ENCODE measurements around the gene BCS1L.
"Not testable (repeated sequence)": the region's sequence is repeated elsewhere in the genome, so short reads cannot be mapped to it uniquely, and the experiment has no call there.

BCS1L gene

DNA sequence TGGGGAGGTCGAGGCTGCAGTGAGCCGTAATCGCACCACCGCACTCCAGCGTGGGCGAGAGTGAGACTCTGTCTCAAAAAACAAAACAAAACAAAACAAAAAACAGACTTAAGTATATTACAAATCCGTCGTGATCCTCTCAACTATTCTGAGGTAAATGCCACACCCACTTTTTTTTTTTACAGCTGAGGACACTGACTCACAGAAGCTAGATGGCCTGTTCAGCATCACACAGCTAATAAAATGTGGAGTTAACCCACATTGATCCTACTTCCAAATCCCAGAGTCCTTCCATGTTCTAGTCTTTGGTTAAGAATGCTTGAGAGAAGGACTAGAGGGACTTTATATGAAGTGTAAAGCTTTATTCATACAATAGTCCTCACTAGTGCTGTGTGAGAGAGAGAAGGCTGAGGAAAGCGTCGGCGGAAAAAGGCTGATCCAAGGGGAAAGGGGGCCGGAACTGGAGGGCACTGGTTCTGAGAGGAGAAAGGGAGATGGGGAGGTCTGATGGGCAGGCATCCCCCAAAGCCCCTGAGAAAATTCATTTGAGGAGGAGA lies 11.7 kb downstream of the BCS1L start:
- Histone ChIP-seq H3K36me3 (ENCODE audit: insufficient read depth, low read length) (peaks cover 33% of the 10 kb centered on the region), H3K27me3 (ENCODE audit: insufficient read depth, low read length) (no peaks in the 10 kb centered on the region), H3K4me1 (ENCODE audit: insufficient read depth, low read length) (peaks cover 13% of the 10 kb centered on the region), H3K9me3 (ENCODE audit: low read length) (no peaks in the 10 kb centered on the region), H2AFZ (ENCODE audit: low read depth, low read length) (peak overlapping the region; percentile 56), H3K4me3 (ENCODE audit: low read length) (peak overlapping the region; percentile 95)

DNA sequence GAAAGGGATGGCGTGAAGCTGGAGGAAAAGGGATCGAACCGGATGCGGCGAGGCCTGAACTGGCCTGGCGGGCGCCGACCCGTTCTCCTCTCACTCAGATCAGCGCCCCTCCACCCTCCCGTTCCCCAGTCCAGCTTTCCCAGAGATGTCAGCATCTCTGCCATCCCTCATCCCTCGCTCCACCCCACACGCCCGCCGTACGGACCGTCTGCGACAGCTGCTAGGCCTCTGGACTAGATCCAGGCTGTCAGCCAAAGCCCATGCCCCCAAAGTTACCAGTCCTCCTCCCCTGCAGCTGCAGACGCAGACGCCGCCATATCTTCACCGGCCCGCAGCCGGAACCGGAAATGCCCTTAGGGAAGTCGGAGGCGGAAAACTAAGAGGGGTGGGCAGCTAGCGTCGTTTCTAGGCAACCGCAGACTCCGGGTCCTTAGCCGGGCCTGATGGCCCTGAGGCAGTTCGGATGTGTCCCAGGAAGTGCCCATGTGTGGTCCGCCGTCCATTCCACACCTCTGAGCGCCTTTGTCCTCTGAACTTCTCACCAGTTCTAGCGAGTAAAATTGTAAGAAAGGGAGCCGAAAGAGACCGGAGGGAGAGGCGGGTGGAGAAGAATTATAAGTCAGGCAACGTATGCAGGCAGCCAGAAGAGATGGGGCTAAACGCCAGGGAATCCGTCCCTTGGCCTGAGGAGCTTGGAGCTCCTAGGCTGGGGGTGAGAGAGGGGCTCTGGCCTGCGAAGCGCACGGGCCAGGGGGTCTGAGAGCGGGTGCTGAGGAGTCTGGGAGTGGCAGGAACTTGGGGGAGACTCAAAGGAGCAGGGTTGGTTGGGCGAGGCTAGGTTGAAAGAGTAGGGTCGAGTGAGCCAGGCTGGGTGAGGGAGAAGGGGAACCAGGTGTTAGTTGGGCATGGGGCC lies 12.4 kb downstream of the BCS1L start, which contains the start of the genes RNF25 and STK36:
RNF25 (minus strand) TSS at position 349 of the 913 bp plus-strand sequence; CDS start at position 317, 32 bp downstream.
STK36 (plus strand) TSS at position 433 of the 913 bp plus-strand sequence. CDS start 744 bp downstream, outside the sequence.
- Histone ChIP-seq H3K27me3 (ENCODE audit: insufficient read depth, low read length) (no peaks in the 10 kb centered on the region), H3K4me1 (ENCODE audit: insufficient read depth, low read length) (peaks cover 13% of the 10 kb centered on the region), H3K36me3 (ENCODE audit: insufficient read depth, low read length) (peaks cover 32% of the 10 kb centered on the region), H3K4me3 (ENCODE audit: low read length) (peak within 1 kb of the TSS; percentile 95), H3K9me3 (ENCODE audit: low read length) (no peaks in the 10 kb centered on the region), H2AFZ (ENCODE audit: low read depth, low read length) (peak within 1 kb of the TSS; percentile 56)

- Histone ChIP-seq H3K4me1 (ENCODE audit: insufficient read depth, low read length) (no peaks in the 10 kb centered on the region), H3K4me3 (ENCODE audit: low read length) (no peak overlapping the region), H3K27me3 (ENCODE audit: insufficient read depth, low read length) (no peaks in the 10 kb centered on the region), H3K36me3 (ENCODE audit: insufficient read depth, low read length) (peaks cover 51% of the 10 kb centered on the region), H3K9me3 (ENCODE audit: low read length) (no peaks in the 10 kb centered on the region), H2AFZ (ENCODE audit: low read depth, low read length) (no peak overlapping the region)
Measured at GRCh38 chr2:218679119-218679518, 19.6 kb downstream of the BCS1L start.

- no peak overlapping the region for H2AFZ ChIP-seq (ENCODE audit: low read depth, low read length)
- no peaks in the 10 kb centered on the region for H3K27me3 ChIP-seq (ENCODE audit: insufficient read depth, low read length)
- H3K36me3 ChIP-seq (ENCODE audit: insufficient read depth, low read length) = peaks cover 54% of the 10 kb centered on the region
- H3K9me3 ChIP-seq (ENCODE audit: low read length) = no peaks in the 10 kb centered on the region
- H3K4me1 ChIP-seq (ENCODE audit: insufficient read depth, low read length) = no peaks in the 10 kb centered on the region
- H3K4me3 ChIP-seq (ENCODE audit: low read length) = no peak overlapping the region
Measured at GRCh38 chr2:218680061-218680460, 20.6 kb downstream of the BCS1L start.

DNA sequence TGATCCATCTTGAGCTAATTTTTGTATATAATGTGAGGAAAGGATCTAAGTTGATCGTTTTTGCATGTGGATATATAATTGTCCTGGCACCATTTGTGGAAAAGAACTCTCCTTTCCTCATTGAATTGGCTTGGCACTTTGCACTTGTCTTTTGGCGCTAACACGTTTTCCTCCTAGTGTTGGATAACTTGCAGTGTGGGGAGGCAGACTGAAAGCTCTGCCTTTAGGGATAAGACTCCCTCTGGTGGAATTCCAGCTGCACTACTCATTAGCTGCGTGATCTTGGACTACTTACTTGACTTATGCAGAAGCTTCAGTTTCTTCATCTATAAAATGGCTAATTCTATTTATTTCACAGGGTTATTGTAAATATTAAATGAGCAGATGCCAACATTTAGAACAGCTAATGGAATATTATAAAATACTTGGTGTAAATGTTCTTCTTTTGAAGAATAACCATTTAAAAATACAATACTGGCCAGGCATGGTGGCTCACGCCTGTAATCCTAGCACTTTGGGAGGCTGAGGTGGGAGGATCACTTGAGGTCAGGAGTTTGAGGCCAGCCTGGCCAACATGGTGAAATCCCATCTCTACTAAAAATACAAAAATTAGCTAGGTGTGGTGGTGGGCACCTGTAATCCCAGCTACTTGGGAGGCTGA lies 28.0 kb downstream of the BCS1L start:
- H3K4me3 ChIP-seq (ENCODE audit: low read length); H3K27me3 ChIP-seq (ENCODE audit: insufficient read depth, low read length); H3K4me1 ChIP-seq (ENCODE audit: insufficient read depth, low read length); H2AFZ ChIP-seq (ENCODE audit: low read depth, low read length); H3K9me3 ChIP-seq (ENCODE audit: low read length): not testable (repeated sequence)
- peaks cover 47% of the 10 kb centered on the region for H3K36me3 ChIP-seq (ENCODE audit: insufficient read depth, low read length)

GRCh38 chr2:218691234-218691633 lies 31.8 kb downstream of the BCS1L start:
- Histone ChIP-seq H3K27me3 (ENCODE audit: insufficient read depth, low read length) (no peaks in the 10 kb centered on the region), H3K4me1 (ENCODE audit: insufficient read depth, low read length) (peaks cover 17% of the 10 kb centered on the region), H3K9me3 (ENCODE audit: low read length) (no peaks in the 10 kb centered on the region), H3K4me3 (ENCODE audit: low read length) (no peak overlapping the region), H2AFZ (ENCODE audit: low read depth, low read length) (no peak overlapping the region), H3K36me3 (ENCODE audit: insufficient read depth, low read length) (peaks cover 56% of the 10 kb centered on the region)

- Histone ChIP-seq H3K4me3 (ENCODE audit: low read length) (no peak overlapping the region), H3K27me3 (ENCODE audit: insufficient read depth, low read length) (no peaks in the 10 kb centered on the region), H3K36me3 (ENCODE audit: insufficient read depth, low read length) (peaks cover 77% of the 10 kb centered on the region), H2AFZ (ENCODE audit: low read depth, low read length) (no peak overlapping the region), H3K4me1 (ENCODE audit: insufficient read depth, low read length) (peaks cover 17% of the 10 kb centered on the region), H3K9me3 (ENCODE audit: low read length) (no peaks in the 10 kb centered on the region)
Measured at GRCh38 chr2:218694405-218695145, 35.1 kb downstream of the BCS1L start.

DNA sequence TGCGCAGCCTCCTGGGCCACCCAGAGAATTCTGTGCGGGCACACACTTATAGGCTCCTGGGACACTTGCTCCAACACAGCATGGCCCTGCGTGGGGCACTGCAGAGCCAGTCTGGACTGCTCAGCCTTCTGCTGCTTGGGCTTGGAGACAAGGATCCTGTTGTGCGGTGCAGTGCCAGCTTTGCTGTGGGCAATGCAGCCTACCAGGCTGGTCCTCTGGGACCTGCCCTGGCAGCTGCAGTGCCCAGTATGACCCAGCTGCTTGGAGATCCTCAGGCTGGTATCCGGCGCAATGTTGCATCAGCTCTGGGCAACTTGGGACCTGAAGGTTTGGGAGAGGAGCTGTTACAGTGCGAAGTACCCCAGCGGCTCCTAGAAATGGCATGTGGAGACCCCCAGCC lies 39.4 kb downstream of the BCS1L start:
- no peak overlapping the region for H3K4me3 ChIP-seq (ENCODE audit: low read length)
- no peaks in the 10 kb centered on the region for H3K9me3 ChIP-seq (ENCODE audit: low read length)
- no peak overlapping the region for H2AFZ ChIP-seq (ENCODE audit: low read depth, low read length)
- H3K27me3 ChIP-seq (ENCODE audit: insufficient read depth, low read length) = no peaks in the 10 kb centered on the region
- peaks cover 12% of the 10 kb centered on the region for H3K4me1 ChIP-seq (ENCODE audit: insufficient read depth, low read length)
- H3K36me3 ChIP-seq (ENCODE audit: insufficient read depth, low read length) = peaks cover 52% of the 10 kb centered on the region

GRCh38 chr2:218701806-218702205 lies 42.3 kb downstream of the BCS1L start:
- no peak overlapping the region for H3K4me3 ChIP-seq (ENCODE audit: low read length)
- H2AFZ ChIP-seq (ENCODE audit: low read depth, low read length) = no peak overlapping the region
- no peaks in the 10 kb centered on the region for H3K27me3 ChIP-seq (ENCODE audit: insufficient read depth, low read length)
- H3K36me3 ChIP-seq (ENCODE audit: insufficient read depth, low read length) = peaks cover 41% of the 10 kb centered on the region
- H3K4me1 ChIP-seq (ENCODE audit: insufficient read depth, low read length) = no peaks in the 10 kb centered on the region
- H3K9me3 ChIP-seq (ENCODE audit: low read length) = no peaks in the 10 kb centered on the region

- Histone ChIP-seq H3K36me3 (ENCODE audit: insufficient read depth, low read length) (peaks cover 26% of the 10 kb centered on the region), H3K4me1 (ENCODE audit: insufficient read depth, low read length) (no peaks in the 10 kb centered on the region), H2AFZ (ENCODE audit: low read depth, low read length) (no peak overlapping the region), H3K9me3 (ENCODE audit: low read length) (no peaks in the 10 kb centered on the region), H3K4me3 (ENCODE audit: low read length) (no peak overlapping the region), H3K27me3 (ENCODE audit: insufficient read depth, low read length) (no peaks in the 10 kb centered on the region)
Measured at GRCh38 chr2:218703341-218703740, 43.9 kb downstream of the BCS1L start.

- Histone ChIP-seq H3K4me3 (ENCODE audit: low read length) (no peak overlapping the region), H3K4me1 (ENCODE audit: insufficient read depth, low read length) (peaks cover 7% of the 10 kb centered on the region), H3K9me3 (ENCODE audit: low read length) (no peaks in the 10 kb centered on the region), H2AFZ (ENCODE audit: low read depth, low read length) (no peak overlapping the region), H3K36me3 (ENCODE audit: insufficient read depth, low read length) (no peaks in the 10 kb centered on the region), H3K27me3 (ENCODE audit: insufficient read depth, low read length) (no peaks in the 10 kb centered on the region)
Measured at GRCh38 chr2:218708086-218708485, 48.6 kb downstream of the BCS1L start.

GRCh38 chr2:218709908-218710307 lies 50.4 kb downstream of the BCS1L start:
- Histone ChIP-seq H2AFZ (ENCODE audit: low read depth, low read length) (peak overlapping the region; percentile 88), H3K36me3 (ENCODE audit: insufficient read depth, low read length) (peaks cover 5% of the 10 kb centered on the region), H3K4me1 (ENCODE audit: insufficient read depth, low read length) (peaks cover 7% of the 10 kb centered on the region), H3K9me3 (ENCODE audit: low read length) (no peaks in the 10 kb centered on the region), H3K27me3 (ENCODE audit: insufficient read depth, low read length) (no peaks in the 10 kb centered on the region), H3K4me3 (ENCODE audit: low read length) (peak overlapping the region; percentile 84)

Data from neuron (in vitro differentiated cells).